Liver (tissue), 9 donors: ENCODE measurements around the gene GNG2. TPM values are rescaled to one million over a fixed set of nuclear protein-coding genes. Genes with fewer than 3 reads are reported as not detected.

Source experiments
- DNase-seq: peaks from one replicate; pipeline ENCODE4 v3.0.0-alpha.2; 2017; ENCODE audit warnings: low spot score
- H3K27ac ChIP-seq, 2 donors: one replicate each; pipeline ENCODE4 v1.7.0; 2013; ENCODE audit warnings: inconsistent platforms in 2 of 2, low read length in 2 of 2, control low read depth in 1 of 2, low read depth in 1 of 2, mild to moderate bottlenecking in 1 of 2
- H3K27me3 ChIP-seq, 4 donors: one replicate each; pipeline versions ENCODE4 v1.6.1 to v1.7.0; 2013; ENCODE audit warnings: low read length in 3 of 4, inconsistent platforms in 1 of 4, mild to moderate bottlenecking in 1 of 4, moderate library complexity in 1 of 4; ENCODE audit not compliant: control insufficient read depth in 4 of 4, insufficient read depth in 4 of 4
- H3K36me3 ChIP-seq, 4 donors: one replicate each; pipeline versions ENCODE4 v1.6.1 to v1.7.0; 2013; ENCODE audit warnings: low read length in 3 of 4, mild to moderate bottlenecking in 3 of 4, low read depth in 1 of 4, moderate library complexity in 1 of 4; ENCODE audit not compliant: control insufficient read depth in 4 of 4, insufficient read depth in 3 of 4
- H3K4me1 ChIP-seq, 4 donors: one replicate each; pipeline versions ENCODE4 v1.6.1 to v1.7.0; 2013; ENCODE audit warnings: low read length in 3 of 4, mild to moderate bottlenecking in 3 of 4, moderate library complexity in 1 of 4; ENCODE audit not compliant: control insufficient read depth in 4 of 4, insufficient read depth in 4 of 4
- H3K4me3 ChIP-seq, 3 donors: one replicate each; pipeline versions ENCODE4 v1.6.1 to v1.7.0; 2013; ENCODE audit warnings: low read length in 3 of 3, control low read depth in 1 of 3, low read depth in 1 of 3, mild to moderate bottlenecking in 1 of 3
- H3K9ac ChIP-seq, 2 donors: one replicate each; pipeline ENCODE4 v1.7.0; 2013; ENCODE audit warnings: low read length in 2 of 2, mild to moderate bottlenecking in 2 of 2, moderate library complexity in 2 of 2, control low read depth in 1 of 2, low read depth in 1 of 2
- H3K9me3 ChIP-seq, 4 donors: one replicate each; pipeline versions ENCODE4 v1.6.1 to v1.7.0; 2013; ENCODE audit warnings: low read length in 3 of 4; ENCODE audit not compliant: control insufficient read depth in 4 of 4
- ATF3 ChIP-seq: IDR thresholded peaks from 2 replicates; pipeline ENCODE4 v1.6.1; 2016; ENCODE audit warnings: antibody characterized with exemption
- CTCF ChIP-seq: fragments of 150-350 bp; IDR thresholded peaks from 2 replicates; pipeline ENCODE4 v1.5.1; 2017; ENCODE audit warnings: improper control_type of control experiment, low read depth, low read length; ENCODE audit not compliant: missing input control
- EGR1 ChIP-seq, 2 donors: IDR thresholded peaks; 2 replicates each; pipeline ENCODE4 v1.6.1; 2016 to 2018; ENCODE audit warnings: antibody characterized with exemption in 2 of 2, low read depth in 2 of 2
- FOXA1 ChIP-seq: IDR thresholded peaks from 2 replicates; pipeline ENCODE4 v1.6.1; 2016; ENCODE audit warnings: antibody characterized with exemption
- FOXA2 ChIP-seq: IDR thresholded peaks from 2 replicates; pipeline ENCODE4 v1.6.1; 2016; ENCODE audit warnings: antibody characterized with exemption
- GABPA ChIP-seq, 2 donors: IDR thresholded peaks in 1 of 2; conservative IDR thresholded peaks in 1 of 2; 2 replicates each; pipeline ENCODE4 v1.6.1; 2016; ENCODE audit warnings: antibody characterized with exemption in 2 of 2, mild to moderate bottlenecking in 1 of 2, moderate library complexity in 1 of 2
- HNF4G ChIP-seq: IDR thresholded peaks from 2 replicates; pipeline ENCODE4 v1.6.1; 2016; ENCODE audit warnings: antibody characterized with exemption
- JUND ChIP-seq, 2 donors: IDR thresholded peaks; 2 replicates each; pipeline ENCODE4 v1.6.1; 2016; ENCODE audit warnings: antibody characterized with exemption in 2 of 2
- NR2F2 ChIP-seq: IDR thresholded peaks from 2 replicates; pipeline ENCODE4 v1.6.1; 2016; ENCODE audit warnings: antibody characterized with exemption
- RAD21 ChIP-seq, 2 donors: IDR thresholded peaks; 2 replicates each; pipeline ENCODE4 v1.6.1; 2016; ENCODE audit warnings: antibody characterized with exemption in 2 of 2, mild to moderate bottlenecking in 2 of 2
- REST ChIP-seq: IDR thresholded peaks from 2 replicates; pipeline ENCODE4 v1.6.1; 2016; ENCODE audit warnings: antibody characterized with exemption, mild to moderate bottlenecking
- SP1 ChIP-seq: IDR thresholded peaks from 2 replicates; pipeline ENCODE4 v1.6.1; 2018; ENCODE audit warnings: antibody characterized with exemption, mild to moderate bottlenecking
- TAF1 ChIP-seq: conservative IDR thresholded peaks from 2 replicates; pipeline ENCODE4 v1.6.1; 2016; ENCODE audit warnings: antibody characterized with exemption, mild to moderate bottlenecking
- YY1 ChIP-seq: IDR thresholded peaks from 2 replicates; pipeline ENCODE4 v1.6.1; 2016; ENCODE audit warnings: antibody characterized with exemption, mild to moderate bottlenecking
- ZBTB33 ChIP-seq: IDR thresholded peaks from 2 replicates; pipeline ENCODE4 v1.6.1; 2016; ENCODE audit warnings: antibody characterized with exemption
- WGBS: extraction: QIAGEN DNeasy Blood & Tissue Kit; methylation state at CpG from one replicate; pipeline ENCODE4 v1.1.7; 2013; 5-methylcytosine and 5-hydroxymethylcytosine counted together
- polyA plus RNA-seq, 2 donors: library from polyadenylated mRNA; stranded (reverse) in 1 of 2; unstranded in 1 of 2; fragments of 200-250 nt in 1 of 2; fragments of >200 nt in 1 of 2; fragmentation: Nextera tagmentation in 1 of 2; extraction: Ambion mirVana in 1 of 2; gene quantifications; one replicate each; pipeline versions ENCODE4 v1.2.1 to v1.2.3, GENCODE V29; 2013 to 2015
- total RNA-seq, 2 donors: library from RNA; depleted of rRNA; stranded (reverse); fragments of >200 nt; gene quantifications; one replicate each; pipeline ENCODE4 v1.2.3, GENCODE V29; 2014
- donor health status: healthy.
- donor health status: healthy.
- donor health status: healthy.
- donor health status: healthy.
- donor health status: healthy.

GNG2 gene
- total and polyA plus RNA-seq, 4 donors: 3.5 to 11.2 (median 4.4) TPM

GRCh38 chr14:52002542-52002941, 142.1 kb downstream of the GNG2 start:
- Histone ChIP-seq H3K27me3 (no peaks in the 10 kb centered on the region), H3K4me3 (no peak overlapping the region), H3K27ac (no peak overlapping the region), H3K9me3 (no peaks in the 10 kb centered on the region), H3K4me1 (peaks cover 0 to 17% (median 5%) of the 10 kb centered on the region in 4 donors), H3K36me3 (peaks cover 2 to 49% (median 39%) of the 10 kb centered on the region in 4 donors), H3K9ac (no peak overlapping the region)
- WGBS: 70% methylated on average over 4 of the region's 4 CpGs
- TF ChIP-seq GABPA (IDR thresholded peaks at IDR 0.05 in 1 of 2, conservative IDR thresholded peaks at IDR 0.05 in 1 of 2) (no peak), JUND (IDR thresholded peaks at IDR 0.05) (no peak), FOXA2 (no peak), RAD21 (IDR thresholded peaks at IDR 0.05) (no peak), EGR1 (IDR thresholded peaks at IDR 0.05; ENCODE audit: low read depth in 2 of 2) (no peak), NR2F2 (no peak), YY1 (no peak), ZBTB33 (no peak), HNF4G (no peak), REST (no peak), FOXA1 (no peak), ATF3 (no peak), TAF1 (no peak), CTCF (no peak)
- no peak for DNase-seq

- 49% methylated on average over 3 of the region's 3 CpGs for WGBS
These were observed 142.9 kb downstream of the GNG2 start for GRCh38 chr14:52003324-52003723.

More at GRCh38 chr14:52003324-52003723, 142.9 kb downstream of the GNG2 start:
- Histone ChIP-seq H3K9me3 (no peaks in the 10 kb centered on the region), H3K36me3 (peaks cover 2 to 50% (median 44%) of the 10 kb centered on the region in 4 donors), H3K4me3 (no peak overlapping the region), H3K9ac (no peak overlapping the region), H3K27ac (peak overlapping the region in 1 of 2 donors; percentile 21), H3K4me1 (peaks cover 2 to 23% (median 6%) of the 10 kb centered on the region in 4 donors), H3K27me3 (no peaks in the 10 kb centered on the region)
- DNase-seq: no peak
- TF ChIP-seq JUND (IDR thresholded peaks at IDR 0.05): no peak
- peak; percentile 29 for TF ChIP-seq SP1
